Activated T-cell treated with anti-CD3 and anti-CD28 coated beads, Interleukin-2, amount 50 U/mL, for 4 hours (primary cell): Measurements from ENCODE around the gene MFSD6L. TPM values are rescaled to one million over a fixed set of nuclear protein-coding genes. Genes with fewer than 3 reads are reported as not detected.
A peak's percentile ranks its signal among the peaks of the same experiment; 100 is the strongest.

Source experiments
- ATAC-seq, 2 donors: fragments of 200-7000 bp; cut with Tn5 transposase; one replicate each; pipeline ENCODE4 v1.10.0; 2021
- DNase-seq: peaks from one replicate; pipeline ENCODE4 v3.0.0-alpha.2; 2020
- H3K27me3 Mint-ChIP-seq: one replicate; pipeline ENCODE4 v1.8.0; 2021; ENCODE audit warnings: low read depth, mixed read lengths
- H3K36me3 Mint-ChIP-seq: one replicate; pipeline ENCODE4 v1.8.0; 2022; ENCODE audit warnings: mixed read lengths; ENCODE audit not compliant: insufficient read depth
- H3K4me1 Mint-ChIP-seq: one replicate; pipeline ENCODE4 v1.8.0; 2021; ENCODE audit warnings: low read depth, mixed read lengths
- H3K4me3 Mint-ChIP-seq: one replicate; pipeline ENCODE4 v1.8.0; 2021; ENCODE audit warnings: mild to moderate bottlenecking, moderate library complexity, mixed read lengths
- H3K9me3 Mint-ChIP-seq: one replicate; pipeline ENCODE4 v1.8.0; 2021; ENCODE audit warnings: mixed read lengths
- total RNA-seq, 3 donors: library from RNA; stranded (reverse); gene quantifications; one replicate each; pipeline ENCODE4 v1.2.1, GENCODE V29; 2021

Gene MFSD6L
- total RNA-seq, 3 donors from 2014 or later = 0.08 TPM; not detected in 2

- Mint-ChIP-seq H3K27me3 (peaks cover 4% of the 10 kb centered on the region), H3K4me3 (no peak overlapping the region), H3K9me3 (peaks cover 3% of the 10 kb centered on the region), H3K4me1 (no peaks in the 10 kb centered on the region), H3K36me3 (no peaks in the 10 kb centered on the region)
- ATAC-seq (no peak), DNase-seq (no peak)
Observed at GRCh38 chr17:8791248-8791909, 7.8 kb downstream of the MFSD6L start.

GRCh38 chr17:8789743-8790142, 9.4 kb downstream of the MFSD6L start:
- Mint-ChIP-seq H3K4me1 (no peaks in the 10 kb centered on the region), H3K4me3 (no peak overlapping the region), H3K36me3 (no peaks in the 10 kb centered on the region), H3K9me3 (peaks cover 3% of the 10 kb centered on the region), H3K27me3 (peaks cover 4% of the 10 kb centered on the region)
- no peak for ATAC-seq
- no peak for DNase-seq

GRCh38 chr17:8788998-8789397, 10.2 kb downstream of the MFSD6L start:
- no peaks in the 10 kb centered on the region for H3K4me1 Mint-ChIP-seq
- H3K36me3 Mint-ChIP-seq = no peaks in the 10 kb centered on the region
- peaks cover 3% of the 10 kb centered on the region for H3K9me3 Mint-ChIP-seq
- ATAC-seq (no peak), DNase-seq (no peak)
- H3K4me3 Mint-ChIP-seq = no peak overlapping the region
- H3K27me3 Mint-ChIP-seq = peaks cover 4% of the 10 kb centered on the region

- Mint-ChIP-seq H3K27me3 (peaks cover 4% of the 10 kb centered on the region), H3K4me1 (no peaks in the 10 kb centered on the region), H3K36me3 (no peaks in the 10 kb centered on the region), H3K9me3 (no peaks in the 10 kb centered on the region), H3K4me3 (no peak overlapping the region)
- peak; percentile 62 to 74 for ATAC-seq
- DNase-seq = peak; percentile 58
Observed at GRCh38 chr17:8785547-8786413, 13.4 kb downstream of the MFSD6L start.

GRCh38 chr17:8782176-8782575, 17.0 kb downstream of the MFSD6L start:
- H3K4me3 Mint-ChIP-seq = no peak overlapping the region
- H3K27me3 Mint-ChIP-seq = no peaks in the 10 kb centered on the region
- H3K36me3 Mint-ChIP-seq = no peaks in the 10 kb centered on the region
- no peaks in the 10 kb centered on the region for H3K9me3 Mint-ChIP-seq
- no peaks in the 10 kb centered on the region for H3K4me1 Mint-ChIP-seq
- ATAC-seq (no peak), DNase-seq (no peak)

GRCh38 chr17:8781776-8782175, 17.4 kb downstream of the MFSD6L start:
- no peaks in the 10 kb centered on the region for H3K27me3 Mint-ChIP-seq
- no peak for DNase-seq
- no peaks in the 10 kb centered on the region for H3K36me3 Mint-ChIP-seq
- no peak for ATAC-seq
- no peak overlapping the region for H3K4me3 Mint-ChIP-seq
- no peaks in the 10 kb centered on the region for H3K9me3 Mint-ChIP-seq
- H3K4me1 Mint-ChIP-seq = no peaks in the 10 kb centered on the region

GRCh38 chr17:8776881-8777280, 22.3 kb downstream of the MFSD6L start:
- H3K4me1 Mint-ChIP-seq = no peaks in the 10 kb centered on the region
- no peaks in the 10 kb centered on the region for H3K36me3 Mint-ChIP-seq
- peaks cover 8% of the 10 kb centered on the region for H3K9me3 Mint-ChIP-seq
- ATAC-seq (no peak), DNase-seq (no peak)
- peaks cover 22% of the 10 kb centered on the region for H3K27me3 Mint-ChIP-seq
- H3K4me3 Mint-ChIP-seq = no peak overlapping the region

GRCh38 chr17:8776248-8776647, 22.9 kb downstream of the MFSD6L start:
- no peak for ATAC-seq
- Mint-ChIP-seq H3K4me3 (no peak overlapping the region), H3K27me3 (peaks cover 22% of the 10 kb centered on the region), H3K4me1 (no peaks in the 10 kb centered on the region), H3K36me3 (no peaks in the 10 kb centered on the region), H3K9me3 (peaks cover 8% of the 10 kb centered on the region)
- no peak for DNase-seq

GRCh38 chr17:8766731-8767130, 32.4 kb downstream of the MFSD6L start:
- no peak for DNase-seq
- no peak for ATAC-seq
- Mint-ChIP-seq H3K36me3 (no peaks in the 10 kb centered on the region), H3K9me3 (peaks cover 6% of the 10 kb centered on the region), H3K4me3 (no peak overlapping the region), H3K27me3 (peaks cover 11% of the 10 kb centered on the region), H3K4me1 (no peaks in the 10 kb centered on the region)

- no peaks in the 10 kb centered on the region for H3K4me1 Mint-ChIP-seq
- ATAC-seq = no peak
Observed at GRCh38 chr17:8762012-8762411, 37.2 kb downstream of the MFSD6L start.

GRCh38 chr17:8758137-8758596, 41.0 kb downstream of the MFSD6L start, which contains the start of gene SPDYE4:
Gene SPDYE4, minus strand, starts transcription at chr17:8758546. Its CDS starts 164 bp downstream, at chr17:8758382.
- peaks cover 7% of the 10 kb centered on the region for H3K9me3 Mint-ChIP-seq
- DNase-seq (no peak), ATAC-seq (no peak)
- peaks cover 18% of the 10 kb centered on the region for H3K27me3 Mint-ChIP-seq
- H3K4me3 Mint-ChIP-seq = no peak within 1 kb of the TSS
- no peaks in the 10 kb centered on the region for H3K36me3 Mint-ChIP-seq
- no peaks in the 10 kb centered on the region for H3K4me1 Mint-ChIP-seq

More at GRCh38 chr17:8762012-8762411, 37.2 kb downstream of the MFSD6L start:
- DNase-seq = no peak
- Mint-ChIP-seq H3K4me3 (no peak overlapping the region), H3K36me3 (no peaks in the 10 kb centered on the region), H3K27me3 (peaks cover 6% of the 10 kb centered on the region), H3K9me3 (peaks cover 7% of the 10 kb centered on the region)

GRCh38 chr17:8757189-8757588, 42.0 kb downstream of the MFSD6L start:
- no peaks in the 10 kb centered on the region for H3K4me1 Mint-ChIP-seq
- H3K36me3 Mint-ChIP-seq = no peaks in the 10 kb centered on the region
- ATAC-seq (no peak), DNase-seq (no peak)
- no peak overlapping the region for H3K4me3 Mint-ChIP-seq
- H3K9me3 Mint-ChIP-seq = peaks cover 5% of the 10 kb centered on the region
- H3K27me3 Mint-ChIP-seq = peaks cover 18% of the 10 kb centered on the region

GRCh38 chr17:8755590-8756255, 43.4 kb downstream of the MFSD6L start:
- Mint-ChIP-seq H3K36me3 (no peaks in the 10 kb centered on the region), H3K27me3 (peaks cover 16% of the 10 kb centered on the region), H3K4me3 (no peak overlapping the region), H3K9me3 (no peaks in the 10 kb centered on the region), H3K4me1 (no peaks in the 10 kb centered on the region)
- DNase-seq (no peak), ATAC-seq (no peak)

- H3K36me3 Mint-ChIP-seq = no peaks in the 10 kb centered on the region
Observed at GRCh38 chr17:8754890-8755289, 44.3 kb downstream of the MFSD6L start.

More at GRCh38 chr17:8754890-8755289, 44.3 kb downstream of the MFSD6L start:
- DNase-seq = no peak
- Mint-ChIP-seq H3K27me3 (peaks cover 16% of the 10 kb centered on the region), H3K9me3 (no peaks in the 10 kb centered on the region), H3K4me1 (no peaks in the 10 kb centered on the region), H3K4me3 (no peak overlapping the region)
- ATAC-seq = no peak
